NT2/D1 (cell line): Measurements from ENCODE around the gene FGD5.

Experiments used
- SUZ12 ChIP-seq: IDR thresholded peaks from 2 replicates; pipeline ENCODE4 v1.6.1; 2011; ENCODE audit not compliant: insufficient read length, insufficient read depth; ENCODE audit errors: extremely low read depth
- YY1 ChIP-seq: IDR thresholded peaks from 2 replicates; pipeline ENCODE4 v1.6.1; 2011; ENCODE audit not compliant: insufficient read length, insufficient read depth

- TF ChIP-seq YY1 (no peak), SUZ12 (no peak)
Measured at GRCh38 chr3:14946236-14946635, 127.5 kb downstream of the FGD5 start.
